22Rv1 (cell line): Measurements from ENCODE around the gene SLC13A2.

Source experiments
- ZFX ChIP-seq: fragments of 450-650 bp; IDR thresholded peaks from 2 replicates; pipeline ENCODE4 v1.6.1; 2017; ENCODE audit warnings: antibody characterized with exemption, borderline replicate concordance
- TF ChIP-seq, protein P1 (sequence below): fragments of 450-650 bp; IDR thresholded peaks from 2 replicates; pipeline ENCODE4 v1.5.1; 2017; ENCODE audit warnings: mild to moderate bottlenecking

- TF ChIP-seq, protein P1, sequence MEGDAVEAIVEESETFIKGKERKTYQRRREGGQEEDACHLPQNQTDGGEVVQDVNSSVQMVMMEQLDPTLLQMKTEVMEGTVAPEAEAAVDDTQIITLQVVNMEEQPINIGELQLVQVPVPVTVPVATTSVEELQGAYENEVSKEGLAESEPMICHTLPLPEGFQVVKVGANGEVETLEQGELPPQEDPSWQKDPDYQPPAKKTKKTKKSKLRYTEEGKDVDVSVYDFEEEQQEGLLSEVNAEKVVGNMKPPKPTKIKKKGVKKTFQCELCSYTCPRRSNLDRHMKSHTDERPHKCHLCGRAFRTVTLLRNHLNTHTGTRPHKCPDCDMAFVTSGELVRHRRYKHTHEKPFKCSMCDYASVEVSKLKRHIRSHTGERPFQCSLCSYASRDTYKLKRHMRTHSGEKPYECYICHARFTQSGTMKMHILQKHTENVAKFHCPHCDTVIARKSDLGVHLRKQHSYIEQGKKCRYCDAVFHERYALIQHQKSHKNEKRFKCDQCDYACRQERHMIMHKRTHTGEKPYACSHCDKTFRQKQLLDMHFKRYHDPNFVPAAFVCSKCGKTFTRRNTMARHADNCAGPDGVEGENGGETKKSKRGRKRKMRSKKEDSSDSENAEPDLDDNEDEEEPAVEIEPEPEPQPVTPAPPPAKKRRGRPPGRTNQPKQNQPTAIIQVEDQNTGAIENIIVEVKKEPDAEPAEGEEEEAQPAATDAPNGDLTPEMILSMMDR: no peak
- TF ChIP-seq ZFX: no peak
Observed at GRCh38 chr17:28518578-28518977, 45.1 kb downstream of the SLC13A2 start.
